Parathyroid adenoma (tissue), 2 donors: ENCODE measurements around the gene FIGN.

Source experiments
- H2AFZ ChIP-seq: fragments of 300-600 bp; sonication (generic); one replicate; pipeline ENCODE4 v1.7.0; 2017; ENCODE audit warnings: antibody characterized with exemption, mild to moderate bottlenecking
- H3K27ac ChIP-seq: fragments of 300-600 bp; sonication (generic); one replicate; pipeline ENCODE4 v1.7.0; 2017
- H3K27me3 ChIP-seq: fragments of 300-600 bp; sonication (generic); one replicate; pipeline ENCODE4 v1.7.0; 2017; ENCODE audit warnings: low read length; ENCODE audit not compliant: control insufficient read depth, insufficient read depth
- H3K36me3 ChIP-seq: fragments of 300-600 bp; sonication (generic); one replicate; pipeline ENCODE4 v1.7.0; 2017; ENCODE audit warnings: low read length; ENCODE audit not compliant: control insufficient read depth, insufficient read depth
- H3K4me1 ChIP-seq: fragments of 300-600 bp; sonication (generic); one replicate; pipeline ENCODE4 v1.7.0; 2017; ENCODE audit warnings: control low read depth
- H3K4me2 ChIP-seq: fragments of 300-600 bp; sonication (generic); one replicate; pipeline ENCODE4 v1.7.0; 2017; ENCODE audit warnings: low read length
- H3K4me3 ChIP-seq: fragments of 300-600 bp; sonication (generic); one replicate; pipeline ENCODE4 v1.7.0; 2017; ENCODE audit warnings: low read depth, low read length
- H3K79me2 ChIP-seq: fragments of 300-600 bp; sonication (generic); one replicate; pipeline ENCODE4 v1.7.0; 2017; ENCODE audit warnings: control low read depth
- H3K9ac ChIP-seq: fragments of 300-600 bp; sonication (generic); one replicate; pipeline ENCODE4 v1.7.0; 2017; ENCODE audit warnings: mild to moderate bottlenecking
- H3K9me3 ChIP-seq: fragments of 300-600 bp; sonication (generic); one replicate; pipeline ENCODE4 v1.7.0; 2017; ENCODE audit warnings: low read length; ENCODE audit not compliant: control insufficient read depth
- TF ChIP-seq, protein P1 (sequence below): fragments of 300-600 bp; sonication (generic); IDR thresholded peaks from one replicate; pipeline ENCODE4 v1.7.0; 2017; ENCODE audit warnings: antibody characterized with exemption, mild to moderate bottlenecking
- donor health status: primary hyperparathyroidism.

FIGN gene

GRCh38 chr2:163656622-163657280, 79.1 kb downstream of the FIGN start:
- H3K27me3 ChIP-seq = no peaks in the 10 kb centered on the region
- no peak overlapping the region for H3K27ac ChIP-seq
- no peak overlapping the region for H2AFZ ChIP-seq
- no peaks in the 10 kb centered on the region for H3K79me2 ChIP-seq
- no peaks in the 10 kb centered on the region for H3K36me3 ChIP-seq
- H3K9ac ChIP-seq = no peak overlapping the region
- H3K4me3 ChIP-seq = no peak overlapping the region
- no peaks in the 10 kb centered on the region for H3K9me3 ChIP-seq
- no peak overlapping the region for H3K4me2 ChIP-seq
- TF ChIP-seq, protein P1, sequence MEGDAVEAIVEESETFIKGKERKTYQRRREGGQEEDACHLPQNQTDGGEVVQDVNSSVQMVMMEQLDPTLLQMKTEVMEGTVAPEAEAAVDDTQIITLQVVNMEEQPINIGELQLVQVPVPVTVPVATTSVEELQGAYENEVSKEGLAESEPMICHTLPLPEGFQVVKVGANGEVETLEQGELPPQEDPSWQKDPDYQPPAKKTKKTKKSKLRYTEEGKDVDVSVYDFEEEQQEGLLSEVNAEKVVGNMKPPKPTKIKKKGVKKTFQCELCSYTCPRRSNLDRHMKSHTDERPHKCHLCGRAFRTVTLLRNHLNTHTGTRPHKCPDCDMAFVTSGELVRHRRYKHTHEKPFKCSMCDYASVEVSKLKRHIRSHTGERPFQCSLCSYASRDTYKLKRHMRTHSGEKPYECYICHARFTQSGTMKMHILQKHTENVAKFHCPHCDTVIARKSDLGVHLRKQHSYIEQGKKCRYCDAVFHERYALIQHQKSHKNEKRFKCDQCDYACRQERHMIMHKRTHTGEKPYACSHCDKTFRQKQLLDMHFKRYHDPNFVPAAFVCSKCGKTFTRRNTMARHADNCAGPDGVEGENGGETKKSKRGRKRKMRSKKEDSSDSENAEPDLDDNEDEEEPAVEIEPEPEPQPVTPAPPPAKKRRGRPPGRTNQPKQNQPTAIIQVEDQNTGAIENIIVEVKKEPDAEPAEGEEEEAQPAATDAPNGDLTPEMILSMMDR = no peak
- H3K4me1 ChIP-seq = peaks cover 11% of the 10 kb centered on the region

DNA sequence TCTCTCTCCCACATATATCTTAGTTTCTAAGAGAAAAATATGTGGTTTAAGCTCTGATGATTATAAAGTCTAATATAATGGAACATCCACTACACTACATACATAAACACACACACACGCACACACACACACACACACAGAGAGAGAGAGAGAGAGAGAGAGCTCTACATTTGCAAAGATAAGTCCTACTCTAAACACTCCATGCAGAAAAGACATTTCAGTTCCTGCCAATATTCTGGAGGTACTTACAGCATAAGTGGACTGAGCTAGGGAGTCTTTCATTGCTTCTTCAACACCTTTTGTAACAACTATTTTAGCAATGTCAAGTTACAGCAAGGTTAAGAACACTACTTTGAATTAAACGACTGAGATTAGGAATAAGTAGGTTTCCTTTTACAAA, 80.1 kb downstream of the FIGN start:
- Histone ChIP-seq H3K36me3 (no peaks in the 10 kb centered on the region), H3K79me2 (no peaks in the 10 kb centered on the region), H3K9me3 (no peaks in the 10 kb centered on the region), H3K27ac (no peak overlapping the region), H2AFZ (no peak overlapping the region), H3K9ac (no peak overlapping the region), H3K4me1 (peaks cover 11% of the 10 kb centered on the region), H3K4me3 (no peak overlapping the region), H3K4me2 (no peak overlapping the region), H3K27me3 (no peaks in the 10 kb centered on the region)
- TF ChIP-seq, protein P1 = no peak

- Histone ChIP-seq H3K9me3 (no peaks in the 10 kb centered on the region), H3K79me2 (no peaks in the 10 kb centered on the region), H3K4me2 (no peak overlapping the region), H3K9ac (no peak overlapping the region), H3K36me3 (no peaks in the 10 kb centered on the region), H3K4me3 (no peak overlapping the region), H3K4me1 (no peaks in the 10 kb centered on the region), H3K27ac (no peak overlapping the region), H3K27me3 (no peaks in the 10 kb centered on the region), H2AFZ (no peak overlapping the region)
- TF ChIP-seq, protein P1 = no peak
Observed at GRCh38 chr2:163652751-163653150, 83.1 kb downstream of the FIGN start.

- TF ChIP-seq, protein P1 = no peak
Observed at GRCh38 chr2:163649080-163649479, 86.7 kb downstream of the FIGN start.

DNA sequence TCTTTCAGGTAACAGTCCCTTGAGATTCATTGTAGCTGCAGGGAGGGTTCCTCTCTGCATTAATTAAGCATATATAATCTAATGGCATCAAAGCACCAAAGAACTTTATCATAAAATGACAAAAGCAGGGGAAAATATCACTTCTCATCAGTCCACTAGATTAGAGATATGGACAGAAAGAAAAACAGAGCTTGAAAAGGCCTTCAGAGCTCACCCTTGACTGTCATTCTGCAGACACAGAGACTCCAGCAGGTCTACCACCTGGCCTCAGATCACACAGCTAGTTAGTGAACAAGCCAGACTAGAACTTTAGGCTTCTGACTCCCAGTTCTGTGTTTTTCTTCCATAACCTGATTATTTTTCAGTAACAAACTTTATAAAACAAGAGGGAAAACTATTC, 88.5 kb downstream of the FIGN start:
- Histone ChIP-seq H3K4me2 (no peak overlapping the region), H3K27me3 (no peaks in the 10 kb centered on the region), H3K36me3 (no peaks in the 10 kb centered on the region), H3K9me3 (no peaks in the 10 kb centered on the region), H2AFZ (no peak overlapping the region), H3K79me2 (no peaks in the 10 kb centered on the region), H3K9ac (no peak overlapping the region), H3K27ac (no peak overlapping the region), H3K4me1 (no peaks in the 10 kb centered on the region), H3K4me3 (no peak overlapping the region)
- TF ChIP-seq, protein P1 = no peak

More at GRCh38 chr2:163649080-163649479, 86.7 kb downstream of the FIGN start:
- Histone ChIP-seq H3K36me3 (no peaks in the 10 kb centered on the region), H3K27ac (no peak overlapping the region), H3K4me1 (no peaks in the 10 kb centered on the region), H3K27me3 (no peaks in the 10 kb centered on the region), H3K4me3 (no peak overlapping the region), H3K4me2 (no peak overlapping the region), H3K9me3 (no peaks in the 10 kb centered on the region), H2AFZ (no peak overlapping the region), H3K79me2 (no peaks in the 10 kb centered on the region), H3K9ac (no peak overlapping the region)
